Activated T-helper 1 cell treated with Interleukin-2 at 50 U/mL for 16 hours (primary cell): Measurements from ENCODE around the gene FKRP.

Source experiments
- DNase-seq: peaks from one replicate; pipeline ENCODE4 v3.0.0-alpha.2; 2020; ENCODE audit warnings: low read depth

The FKRP gene

GRCh38 chr19:46719629-46720502, 26.0 kb upstream of the FKRP start:
- DNase-seq = no peak

- no peak for DNase-seq
Measured at GRCh38 chr19:46720503-46721239, 25.2 kb upstream of the FKRP start.

GRCh38 chr19:46721269-46722003, 24.4 kb upstream of the FKRP start:
- DNase-seq = no peak

- DNase-seq = no peak
Measured at GRCh38 chr19:46722004-46722380, 23.9 kb upstream of the FKRP start.

GRCh38 chr19:46722421-46723022, 23.3 kb upstream of the FKRP start:
- DNase-seq = no peak

GRCh38 chr19:46723023-46723461, 22.8 kb upstream of the FKRP start:
- DNase-seq = no peak

- DNase-seq = no peak
Measured at GRCh38 chr19:46723471-46723870, 22.4 kb upstream of the FKRP start.

- no peak for DNase-seq
Measured at GRCh38 chr19:46724468-46724867, 21.4 kb upstream of the FKRP start.

- no peak for DNase-seq
Measured at GRCh38 chr19:46725036-46725820, 20.6 kb upstream of the FKRP start.

GRCh38 chr19:46725859-46726393, 19.9 kb upstream of the FKRP start:
- DNase-seq = no peak

GRCh38 chr19:46726551-46726950, 19.3 kb upstream of the FKRP start:
- DNase-seq = no peak

- no peak for DNase-seq
Measured at GRCh38 chr19:46726971-46727501, 18.8 kb upstream of the FKRP start.

GRCh38 chr19:46727757-46728156, 18.1 kb upstream of the FKRP start:
- no peak for DNase-seq

- no peak for DNase-seq
Measured at GRCh38 chr19:46728208-46728607, 17.6 kb upstream of the FKRP start.

- DNase-seq = peak; percentile 75
Measured at GRCh38 chr19:46728693-46729339, 17.0 kb upstream of the FKRP start.

GRCh38 chr19:46729696-46730095, 16.2 kb upstream of the FKRP start:
- no peak for DNase-seq

GRCh38 chr19:46730187-46730586, 15.7 kb upstream of the FKRP start:
- no peak for DNase-seq

- DNase-seq = no peak
Measured at GRCh38 chr19:46730595-46730994, 15.3 kb upstream of the FKRP start.

- DNase-seq = no peak
Measured at GRCh38 chr19:46731007-46731501, 14.8 kb upstream of the FKRP start.

GRCh38 chr19:46731584-46731983, 14.3 kb upstream of the FKRP start:
- no peak for DNase-seq
